Bronchial epithelial cell (primary cell): Measurements from ENCODE around the gene STAC2. TPM values are rescaled to one million over a fixed set of nuclear protein-coding genes. Genes with fewer than 3 reads are reported as not detected.
"Not testable (repeated sequence)": the region's sequence is repeated elsewhere in the genome, so short reads cannot be mapped to it uniquely, and the experiment has no call there.

Experiments
- DNase-seq: peaks from one replicate; pipeline ENCODE4 v3.0.0-alpha.2; 2010; ENCODE audit warnings: low read depth
- FAIRE-seq: peaks from 2 replicates; lab custom pipeline; 2011; peaks lifted over from hg19 to GRCh38; lab: Jason Lieb, UNC
- H3K27me3 ChIP-seq: 2 replicates; pipeline ENCODE4 v1.5.1; 2011; ENCODE audit warnings: low read length; ENCODE audit not compliant: control insufficient read depth, insufficient read depth
- H3K36me3 ChIP-seq: 2 replicates; pipeline ENCODE4 v1.5.1; 2011; ENCODE audit warnings: low read length; ENCODE audit not compliant: control insufficient read depth, insufficient read depth
- H3K4me3 ChIP-seq: 2 replicates; pipeline ENCODE4 v1.5.1; 2011; ENCODE audit warnings: mild to moderate bottlenecking, low read depth, low read length, control low read depth
- total RNA-seq: library from RNA; depleted of rRNA; stranded (reverse); fragments of >200 nt; gene quantifications from 2 replicates; pipeline ENCODE4 v1.2.1, GENCODE V29; 2014
- TF ChIP-seq, protein P1 (sequence below): IDR thresholded peaks from 2 replicates; pipeline ENCODE4 v1.5.1; 2011; ENCODE audit warnings: mild to moderate bottlenecking, moderate library complexity, low read length, control low read depth, inconsistent platforms; ENCODE audit not compliant: insufficient read depth, severe bottlenecking

Gene STAC2
- total RNA-seq, 1 donor from 2014 or later = not detected

DNA sequence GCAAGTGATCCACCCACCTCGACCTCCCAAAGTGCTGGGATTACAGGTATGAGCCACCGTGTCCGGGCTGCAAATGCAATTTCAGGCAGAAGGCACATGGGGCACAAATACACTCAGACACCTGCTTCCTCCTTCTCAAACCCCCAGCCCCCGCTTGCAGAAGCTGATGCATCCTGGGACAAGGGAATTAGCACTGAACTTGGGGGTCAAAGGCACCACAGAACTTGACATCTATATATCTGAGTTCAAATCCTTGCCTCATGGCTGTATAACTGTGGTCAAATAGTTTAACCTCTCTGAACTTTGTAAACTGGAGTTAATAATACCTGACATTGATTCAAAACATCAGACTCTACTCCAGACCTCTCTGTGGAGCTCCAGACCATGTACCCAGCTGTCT, 55.6 kb downstream of the STAC2 start:
- Histone ChIP-seq H3K27me3 (peaks cover under 1% of the 10 kb centered on the region), H3K4me3 (no peak overlapping the region), H3K36me3 (no peaks in the 10 kb centered on the region)
- DNase-seq (no peak), FAIRE-seq (no peak)
- TF ChIP-seq, protein P1, sequence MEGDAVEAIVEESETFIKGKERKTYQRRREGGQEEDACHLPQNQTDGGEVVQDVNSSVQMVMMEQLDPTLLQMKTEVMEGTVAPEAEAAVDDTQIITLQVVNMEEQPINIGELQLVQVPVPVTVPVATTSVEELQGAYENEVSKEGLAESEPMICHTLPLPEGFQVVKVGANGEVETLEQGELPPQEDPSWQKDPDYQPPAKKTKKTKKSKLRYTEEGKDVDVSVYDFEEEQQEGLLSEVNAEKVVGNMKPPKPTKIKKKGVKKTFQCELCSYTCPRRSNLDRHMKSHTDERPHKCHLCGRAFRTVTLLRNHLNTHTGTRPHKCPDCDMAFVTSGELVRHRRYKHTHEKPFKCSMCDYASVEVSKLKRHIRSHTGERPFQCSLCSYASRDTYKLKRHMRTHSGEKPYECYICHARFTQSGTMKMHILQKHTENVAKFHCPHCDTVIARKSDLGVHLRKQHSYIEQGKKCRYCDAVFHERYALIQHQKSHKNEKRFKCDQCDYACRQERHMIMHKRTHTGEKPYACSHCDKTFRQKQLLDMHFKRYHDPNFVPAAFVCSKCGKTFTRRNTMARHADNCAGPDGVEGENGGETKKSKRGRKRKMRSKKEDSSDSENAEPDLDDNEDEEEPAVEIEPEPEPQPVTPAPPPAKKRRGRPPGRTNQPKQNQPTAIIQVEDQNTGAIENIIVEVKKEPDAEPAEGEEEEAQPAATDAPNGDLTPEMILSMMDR = no peak

DNA sequence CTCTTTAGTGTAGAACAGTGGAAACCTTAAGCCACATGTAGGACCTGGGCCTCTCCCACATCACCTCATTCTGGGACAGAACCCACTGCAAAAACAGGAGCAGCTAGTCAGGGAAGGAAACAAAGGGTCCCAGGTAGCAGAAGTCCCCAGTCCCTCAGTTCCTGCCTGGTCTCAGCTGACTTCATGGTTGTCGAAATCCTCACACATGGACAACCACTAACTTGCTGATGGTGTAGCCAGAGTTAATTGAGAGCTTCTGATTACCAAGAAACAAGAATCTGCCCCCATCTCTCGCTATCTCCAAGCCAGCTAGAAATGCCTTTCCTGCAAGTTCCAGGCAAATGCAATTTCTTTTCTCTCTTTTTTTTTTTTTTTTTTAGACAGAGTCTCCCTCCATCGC, 56.2 kb downstream of the STAC2 start:
- no peak for FAIRE-seq

DNA sequence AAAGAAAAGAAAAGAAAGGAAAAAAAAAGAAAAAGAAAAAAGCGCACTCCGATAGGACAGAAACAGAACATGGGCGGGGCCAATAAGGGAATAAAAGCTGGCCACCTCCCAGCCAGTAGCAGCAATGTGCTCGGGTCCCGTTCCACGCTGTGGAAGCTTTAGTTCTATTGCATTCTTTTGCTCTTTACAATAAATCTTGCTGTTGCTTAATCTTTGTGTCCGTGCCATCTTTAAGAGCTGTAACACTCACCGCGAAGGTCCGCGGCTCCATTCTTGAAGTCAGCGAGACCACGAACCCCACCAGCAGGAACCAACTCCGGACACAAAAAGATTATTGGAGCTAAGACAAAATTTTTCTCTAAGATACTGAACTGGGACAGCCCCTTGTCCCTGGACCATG, 56.6 kb downstream of the STAC2 start:
- DNase-seq (no peak), FAIRE-seq (no peak)
- no peak overlapping the region for H3K4me3 ChIP-seq
- TF ChIP-seq, protein P1 = no peak
- peaks cover 5% of the 10 kb centered on the region for H3K27me3 ChIP-seq
- H3K36me3 ChIP-seq = no peaks in the 10 kb centered on the region

More for the DNA sequence above, 56.2 kb downstream of the STAC2 start:
- TF ChIP-seq, protein P1 = no peak
- no peak overlapping the region for H3K4me3 ChIP-seq
- DNase-seq = no peak
- peaks cover 5% of the 10 kb centered on the region for H3K27me3 ChIP-seq
- H3K36me3 ChIP-seq = no peaks in the 10 kb centered on the region

DNA sequence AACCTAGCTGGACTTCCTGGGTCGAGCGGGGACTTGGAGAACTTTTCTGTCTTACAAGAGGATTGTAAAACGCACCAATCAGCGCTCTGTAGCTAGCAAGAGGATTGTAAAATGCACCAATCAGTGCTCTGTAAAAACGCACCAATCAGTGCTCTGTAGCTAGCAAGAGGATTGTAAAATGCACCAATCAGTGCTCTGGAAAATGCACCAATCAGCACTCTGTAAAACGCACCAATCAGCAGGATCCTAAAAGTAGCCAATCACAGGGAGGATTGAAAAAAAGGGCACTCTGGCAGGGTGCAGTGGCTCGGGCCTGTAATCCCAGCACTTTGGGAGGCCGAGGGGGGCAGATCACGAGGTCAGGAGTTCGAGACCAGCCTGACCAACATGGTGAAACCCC, 57.2 kb downstream of the STAC2 start:
- FAIRE-seq, DNase-seq, H3K27me3 ChIP-seq, H3K36me3 ChIP-seq, H3K4me3 ChIP-seq: not testable (repeated sequence)

DNA sequence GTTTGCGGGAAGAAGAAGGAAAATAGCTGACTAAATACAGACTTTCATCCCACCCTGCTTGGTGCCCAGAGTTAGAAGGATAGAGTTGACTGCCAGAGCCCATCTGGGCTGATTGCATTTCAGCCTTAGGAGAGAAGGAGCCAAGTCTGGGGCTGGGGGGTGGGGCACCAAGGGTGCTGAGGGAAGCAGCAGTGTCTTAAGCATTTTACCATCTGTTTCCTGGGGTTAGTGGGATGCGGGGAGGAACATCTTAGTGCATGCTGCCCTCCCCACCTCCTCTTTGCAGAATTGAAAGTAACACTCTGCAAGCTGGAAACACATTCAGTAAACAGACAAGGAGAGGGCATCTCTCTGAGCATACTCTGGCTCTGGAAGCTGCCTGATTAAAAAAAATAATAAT, 58.3 kb downstream of the STAC2 start:
- Histone ChIP-seq H3K27me3 (peaks cover 5% of the 10 kb centered on the region), H3K4me3 (no peak overlapping the region), H3K36me3 (no peaks in the 10 kb centered on the region)
- FAIRE-seq (no peak), DNase-seq (no peak)
- TF ChIP-seq, protein P1 = no peak

DNA sequence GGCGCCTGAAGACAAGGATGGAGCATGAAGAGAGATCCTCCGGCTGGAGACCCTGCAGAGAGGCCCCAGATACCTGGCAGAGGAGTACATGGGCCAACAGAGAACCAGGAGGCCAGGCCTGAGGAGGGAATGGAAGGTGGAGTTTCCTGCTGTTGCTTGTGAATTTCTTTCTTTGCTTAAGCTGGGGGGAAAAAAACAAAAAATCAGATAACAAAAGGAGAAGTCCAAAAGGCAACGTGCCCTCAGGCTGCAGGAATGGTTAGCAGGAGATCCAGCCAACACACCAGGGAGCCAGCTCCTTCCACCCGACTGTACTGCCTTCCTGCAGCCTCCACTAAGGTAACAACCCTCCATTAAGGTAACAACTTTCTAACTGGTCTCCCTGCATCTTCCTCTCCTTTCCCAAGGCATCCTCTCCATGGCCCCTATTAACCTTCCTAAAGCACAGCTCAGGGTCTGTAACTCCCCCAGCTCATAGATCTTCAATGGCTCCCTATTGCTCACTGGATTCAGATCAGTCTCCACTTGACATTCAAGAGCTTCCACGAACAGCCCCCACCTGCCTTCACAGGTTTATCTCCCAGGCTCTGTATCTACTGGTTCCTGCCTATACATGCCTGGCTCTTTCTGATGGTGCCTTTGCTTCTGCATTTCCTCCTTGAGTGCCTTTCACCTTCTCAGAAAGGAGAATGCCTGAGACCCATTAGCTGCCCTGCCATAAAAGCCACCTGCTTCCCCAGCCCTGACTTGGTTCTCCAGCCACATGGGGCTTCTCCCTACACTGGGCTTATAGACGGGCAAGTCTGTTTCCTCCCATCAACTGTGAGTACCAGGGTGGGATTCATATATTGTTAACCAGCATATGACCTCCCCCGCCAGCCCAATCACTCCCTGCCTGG, 59.1 kb downstream of the STAC2 start:
- TF ChIP-seq, protein P1 = no peak
- DNase-seq (peak; percentile 42), FAIRE-seq (no peak)
- Histone ChIP-seq H3K4me3 (no peak overlapping the region), H3K27me3 (peaks cover 5% of the 10 kb centered on the region), H3K36me3 (no peaks in the 10 kb centered on the region)
